Keratinocyte (primary cell): ENCODE results near the gene CNTNAP5. TPM values are rescaled to one million over a fixed set of nuclear protein-coding genes. Genes with fewer than 3 reads are reported as not detected.

Source experiments
- DNase-seq: peaks from one replicate; pipeline ENCODE4 v3.0.0-alpha.2; 2011; ENCODE audit warnings: low read depth, missing footprints, low spot score
- FAIRE-seq: peaks from 2 replicates; lab custom pipeline; 2011; peaks lifted over from hg19 to GRCh38; lab: Jason Lieb, UNC
- H2AFZ ChIP-seq: 2 replicates; pipeline ENCODE4 v1.6.0; 2012; ENCODE audit warnings: low read length, control low read depth, inconsistent platforms; ENCODE audit not compliant: control insufficient read depth
- H3K27ac ChIP-seq: 2 replicates; pipeline ENCODE4 v1.5.1; 2011; ENCODE audit warnings: low read length; ENCODE audit not compliant: control insufficient read depth, insufficient read depth
- H3K27me3 ChIP-seq: 3 replicates; pipeline ENCODE4 v1.6.0; 2011; ENCODE audit warnings: low read length; ENCODE audit not compliant: control insufficient read depth, insufficient read depth; ENCODE audit errors: extremely low read depth
- H3K36me3 ChIP-seq, 2 experiments: 2 replicates in 1 of 2; 3 replicates in 1 of 2; pipeline ENCODE4 v1.5.1; 2011; ENCODE audit warnings: low read length in 2 of 2, mild to moderate bottlenecking in 1 of 2; ENCODE audit not compliant: control insufficient read depth in 2 of 2, insufficient read depth in 2 of 2; ENCODE audit errors: extremely low read depth in 1 of 2
- H3K4me1 ChIP-seq: 3 replicates; pipeline ENCODE4 v1.5.1; 2011; ENCODE audit warnings: low read length; ENCODE audit not compliant: control insufficient read depth, insufficient read depth; ENCODE audit errors: extremely low read depth
- H3K4me2 ChIP-seq: 3 replicates; pipeline ENCODE4 v1.6.0; 2011; ENCODE audit warnings: low read depth, low read length; ENCODE audit not compliant: control insufficient read depth, insufficient read depth; ENCODE audit errors: extremely low read depth
- H3K4me3 ChIP-seq, 3 experiments: fragments of 200-600 bp in 1 of 3; sonication (generic) in 1 of 3; 2 replicates in 2 of 3; 3 replicates in 1 of 3; pipeline ENCODE4 v1.5.1; 2011 to 2016; ENCODE audit warnings: low read length in 3 of 3, mild to moderate bottlenecking in 3 of 3, control low read depth in 2 of 3, inconsistent platforms in 1 of 3, low read depth in 1 of 3, mixed read lengths in 1 of 3, mixed run types in 1 of 3, moderate library complexity in 1 of 3; ENCODE audit not compliant: control insufficient read depth in 2 of 3, insufficient read depth in 2 of 3; ENCODE audit errors: extremely low read depth in 1 of 3
- H3K79me2 ChIP-seq: 2 replicates; pipeline ENCODE4 v1.6.0; 2012; ENCODE audit warnings: low read length; ENCODE audit not compliant: control insufficient read depth, insufficient read depth
- H3K9ac ChIP-seq: 3 replicates; pipeline ENCODE4 v1.6.0; 2011; ENCODE audit warnings: low read length; ENCODE audit not compliant: control insufficient read depth, insufficient read depth; ENCODE audit errors: extremely low read depth
- H3K9me1 ChIP-seq: 3 replicates; pipeline ENCODE4 v1.6.0; 2011; ENCODE audit warnings: low read length; ENCODE audit not compliant: control insufficient read depth, insufficient read depth; ENCODE audit errors: extremely low read depth
- H3K9me3 ChIP-seq: 2 replicates; pipeline ENCODE4 v1.5.1; 2012; ENCODE audit warnings: low read depth, low read length; ENCODE audit not compliant: control insufficient read depth
- H4K20me1 ChIP-seq: 3 replicates; pipeline ENCODE4 v1.6.0; 2011; ENCODE audit warnings: low read length; ENCODE audit not compliant: control insufficient read depth, insufficient read depth; ENCODE audit errors: extremely low read depth
- EZH2 ChIP-seq: IDR thresholded peaks from one replicate; pipeline ENCODE4 v1.6.1; 2012; ENCODE audit warnings: inconsistent platforms, mild to moderate bottlenecking, low read length, moderate library complexity
- dilution Hi-C: fragments of 300-500 bp; cut with MboI; formaldehyde crosslinking; loops from one replicate; pipeline ENCODE4 v1.7.0; 2020; ENCODE audit warnings: low sequenced_read_pairs; ENCODE audit not compliant: extremely low pct_ligation_motif_present
- polyA plus RNA-seq, 5 experiments: library from polyadenylated mRNA; depleted of rRNA in 3 of 5; stranded (reverse) in 3 of 5; stranded (forward) in 1 of 5; unstranded in 1 of 5; fragments of >200 nt; gene quantifications; 1 replicate in 1 of 5; 2 replicates in 3 of 5; 3 replicates in 1 of 5; pipeline versions ENCODE4 v1.2.1 to v1.2.3, GENCODE V29; 2011 to 2012; ENCODE audit warnings: missing spikeins in 2 of 5, low read depth in 1 of 5, low replicate concordance in 1 of 5
- TF ChIP-seq, protein P1 (sequence below), 3 experiments: IDR thresholded peaks in 1 of 3; conservative IDR thresholded peaks in 1 of 3; optimal IDR thresholded peaks in 1 of 3; 2 replicates in 2 of 3; 3 replicates in 1 of 3; pipeline versions ENCODE3 to v1.5.1; 2011; ENCODE audit warnings: low read length in 3 of 3, mild to moderate bottlenecking in 3 of 3, moderate library complexity in 2 of 3, control low read depth in 1 of 3, inconsistent platforms in 1 of 3; ENCODE audit not compliant: insufficient read depth in 2 of 3; ENCODE audit errors: extremely low read depth in 1 of 3

Gene CNTNAP5
- polyA plus RNA-seq, 1 donor (not counting 4 experiments of a cell fraction or from before 2014, with no cell fraction given): not detected

DNA sequence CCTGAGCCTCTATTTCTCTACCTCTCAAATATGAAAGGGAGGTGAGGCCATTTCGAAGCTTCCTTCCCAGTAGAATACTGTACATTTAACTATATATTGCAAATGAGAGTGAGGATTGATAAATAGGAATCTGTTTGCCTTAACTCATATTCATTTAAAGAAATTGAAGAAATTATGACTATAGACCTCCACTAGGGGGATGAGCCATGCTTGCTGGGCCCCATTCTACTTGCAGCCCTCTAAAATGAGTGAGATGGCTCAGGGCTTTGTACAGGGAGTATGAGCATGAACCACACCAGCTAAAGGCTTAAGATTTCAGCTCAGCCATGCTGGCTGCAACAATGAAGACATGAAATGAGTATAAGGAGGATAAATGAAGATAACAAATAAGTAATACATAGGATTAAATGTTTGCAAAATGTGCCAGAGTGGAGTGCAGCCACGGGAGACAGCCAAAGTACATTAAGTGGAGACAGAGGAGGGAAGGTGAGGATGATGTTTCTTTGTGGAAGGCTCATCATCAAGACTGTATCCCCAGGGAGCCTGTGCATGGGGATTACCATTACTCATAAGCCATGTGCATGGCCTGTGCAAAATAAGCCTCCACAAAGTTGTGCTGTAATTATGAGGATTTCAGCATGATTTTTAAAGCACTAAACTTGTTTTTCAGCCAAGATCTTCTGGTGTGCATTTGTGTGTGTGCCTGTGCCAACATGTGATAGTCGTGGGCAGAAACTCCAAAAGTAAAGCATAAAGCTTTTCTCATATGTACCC is 300.8 kb downstream of the CNTNAP5 start:
- TF ChIP-seq, protein P1, sequence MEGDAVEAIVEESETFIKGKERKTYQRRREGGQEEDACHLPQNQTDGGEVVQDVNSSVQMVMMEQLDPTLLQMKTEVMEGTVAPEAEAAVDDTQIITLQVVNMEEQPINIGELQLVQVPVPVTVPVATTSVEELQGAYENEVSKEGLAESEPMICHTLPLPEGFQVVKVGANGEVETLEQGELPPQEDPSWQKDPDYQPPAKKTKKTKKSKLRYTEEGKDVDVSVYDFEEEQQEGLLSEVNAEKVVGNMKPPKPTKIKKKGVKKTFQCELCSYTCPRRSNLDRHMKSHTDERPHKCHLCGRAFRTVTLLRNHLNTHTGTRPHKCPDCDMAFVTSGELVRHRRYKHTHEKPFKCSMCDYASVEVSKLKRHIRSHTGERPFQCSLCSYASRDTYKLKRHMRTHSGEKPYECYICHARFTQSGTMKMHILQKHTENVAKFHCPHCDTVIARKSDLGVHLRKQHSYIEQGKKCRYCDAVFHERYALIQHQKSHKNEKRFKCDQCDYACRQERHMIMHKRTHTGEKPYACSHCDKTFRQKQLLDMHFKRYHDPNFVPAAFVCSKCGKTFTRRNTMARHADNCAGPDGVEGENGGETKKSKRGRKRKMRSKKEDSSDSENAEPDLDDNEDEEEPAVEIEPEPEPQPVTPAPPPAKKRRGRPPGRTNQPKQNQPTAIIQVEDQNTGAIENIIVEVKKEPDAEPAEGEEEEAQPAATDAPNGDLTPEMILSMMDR (optimal IDR thresholded peaks at IDR 0.05 in 1 of 3, IDR thresholded peaks at IDR 0.05 in 1 of 3, conservative IDR thresholded peaks at IDR 0.05 in 1 of 3; ENCODE audit: extremely low read depth in 1 of 3, insufficient read depth in 2 of 3, low read length in 3 of 3): no peak
- no peak for TF ChIP-seq EZH2
- Histone ChIP-seq H3K9me3 (no peaks in the 10 kb centered on the region), H2AFZ (no peak overlapping the region), H3K79me2 (no peaks in the 10 kb centered on the region), H4K20me1 (no peaks in the 10 kb centered on the region), H3K36me3 (no peaks in the 10 kb centered on the region), H3K4me3 (no peak overlapping the region), H3K4me1 (no peaks in the 10 kb centered on the region), H3K9ac (no peak overlapping the region), H3K4me2 (no peak overlapping the region), H3K27me3 (no peaks in the 10 kb centered on the region), H3K27ac (no peak overlapping the region), H3K9me1 (no peaks in the 10 kb centered on the region)
- dilution Hi-C loops: no loop called here
- DNase-seq: no peak
- FAIRE-seq: no peak

DNA sequence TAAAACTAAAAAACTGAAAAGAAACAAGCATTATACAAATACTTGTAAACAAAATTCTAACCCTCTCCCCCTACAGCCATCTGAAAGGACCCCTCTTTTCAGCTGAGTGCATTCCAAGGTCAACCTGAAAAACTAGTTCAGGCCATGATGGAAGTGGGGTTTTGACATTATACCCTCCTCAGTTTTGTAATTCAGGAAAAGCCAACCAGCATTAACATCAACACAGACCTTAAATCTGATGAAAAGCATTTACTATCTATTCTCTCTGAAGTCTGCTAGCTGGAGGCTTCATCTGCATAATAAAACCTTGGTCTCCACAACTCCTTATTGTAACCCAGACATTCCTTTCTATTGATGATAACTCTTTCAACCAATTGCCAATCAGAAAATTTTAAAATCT is 302.2 kb downstream of the CNTNAP5 start:
- dilution Hi-C loops: no loop called here

More for the DNA sequence above, 302.2 kb downstream of the CNTNAP5 start:
- Histone ChIP-seq H3K9me3 (no peaks in the 10 kb centered on the region), H3K36me3 (no peaks in the 10 kb centered on the region), H3K79me2 (no peaks in the 10 kb centered on the region), H3K27ac (no peak overlapping the region), H3K4me2 (no peak overlapping the region), H4K20me1 (no peaks in the 10 kb centered on the region), H3K9ac (no peak overlapping the region), H2AFZ (no peak overlapping the region), H3K4me1 (no peaks in the 10 kb centered on the region), H3K27me3 (no peaks in the 10 kb centered on the region), H3K9me1 (no peaks in the 10 kb centered on the region), H3K4me3 (no peak overlapping the region)
- TF ChIP-seq, protein P1 (optimal IDR thresholded peaks at IDR 0.05 in 1 of 3, IDR thresholded peaks at IDR 0.05 in 1 of 3, conservative IDR thresholded peaks at IDR 0.05 in 1 of 3; ENCODE audit: extremely low read depth in 1 of 3, insufficient read depth in 2 of 3, low read length in 3 of 3): no peak
- TF ChIP-seq EZH2: no peak
- FAIRE-seq: no peak
- no peak for DNase-seq
